Measurements from ENCODE around the gene LEFTY2. TPM values are rescaled to one million over a fixed set of nuclear protein-coding genes. Genes with fewer than 3 reads are reported as not detected.

Gene LEFTY2
- total RNA-seq, 2 donors from 2014 or later, result 0.99 to 8.0 TPM

- H3K27ac ChIP-seq, result no peak overlapping the region
- WGBS, 2 donors, result 80 to 85% methylated on average over 4 of the region's 4 CpGs
- intact Hi-C loops (cut with DNase I), result no loop called here
- TF ChIP-seq POLR2A (IDR thresholded peaks at IDR 0.05) (no peak), CTCF (IDR thresholded peaks at IDR 0.05) (no peak)
- DNase-seq, result no peak
- H3K9me3 ChIP-seq, result no peaks in the 10 kb centered on the region
- no peaks in the 10 kb centered on the region for H3K27me3 ChIP-seq
- H3K4me1 ChIP-seq, result no peaks in the 10 kb centered on the region
- no peak overlapping the region for H3K4me3 ChIP-seq
- H3K36me3 ChIP-seq (replicated peaks in 1 of 2; ENCODE audit: insufficient read depth in 1 of 2, low read depth in 2 of 2), result no peaks in the 10 kb centered on the region
- ATAC-seq, result no peak
Observed at GRCh38 chr1:225945564-225945963, 4.5 kb upstream of the LEFTY2 start.

GRCh38 chr1:225944951-225945350 is 3.9 kb upstream of the LEFTY2 start:
- Histone ChIP-seq H3K9me3 (no peaks in the 10 kb centered on the region), H3K4me1 (peaks cover 2% of the 10 kb centered on the region), H3K27me3 (no peaks in the 10 kb centered on the region), H3K27ac (no peak overlapping the region), H3K36me3 (replicated peaks in 1 of 2; ENCODE audit: insufficient read depth in 1 of 2, low read depth in 2 of 2) (no peaks in the 10 kb centered on the region), H3K4me3 (no peak overlapping the region)
- TF ChIP-seq CTCF (IDR thresholded peaks at IDR 0.05), result no peak
- intact Hi-C loops (cut with DNase I), result no loop called here
- 65 to 67% methylated on average over 5 to 7 of the region's 7 CpGs for WGBS, 2 donors
- DNase-seq, result no peak
- ATAC-seq, result no peak

- 97 to 100% methylated on average over 2 of the region's 2 CpGs for WGBS, 2 donors
- peaks cover 7% of the 10 kb centered on the region for H3K4me1 ChIP-seq
- no peak overlapping the region for H3K27ac ChIP-seq
- ATAC-seq, result no peak
- H3K36me3 ChIP-seq (replicated peaks in 1 of 2; ENCODE audit: insufficient read depth in 1 of 2, low read depth in 2 of 2), result no peaks in the 10 kb centered on the region
- intact Hi-C loops (cut with DNase I), result no loop called here
- DNase-seq, result no peak
- no peaks in the 10 kb centered on the region for H3K9me3 ChIP-seq
- TF ChIP-seq CTCF (IDR thresholded peaks at IDR 0.05), result no peak
- TF ChIP-seq POLR2A (IDR thresholded peaks at IDR 0.05), result no peak
- H3K4me3 ChIP-seq, result no peak overlapping the region
- no peaks in the 10 kb centered on the region for H3K27me3 ChIP-seq
Observed at GRCh38 chr1:225944387-225944786, 3.4 kb upstream of the LEFTY2 start.

- H3K9me3 ChIP-seq, result no peaks in the 10 kb centered on the region
- ATAC-seq, result no peak
- H3K4me3 ChIP-seq, result no peak overlapping the region
- DNase-seq, result no peak
- 79 to 83% methylated on average over 4 of the region's 4 CpGs for WGBS, 2 donors
- no peaks in the 10 kb centered on the region for H3K36me3 ChIP-seq (replicated peaks in 1 of 2; ENCODE audit: insufficient read depth in 1 of 2, low read depth in 2 of 2)
- intact Hi-C loops (cut with DNase I), result no loop called here
- no peaks in the 10 kb centered on the region for H3K27me3 ChIP-seq
- TF ChIP-seq POLR2A (IDR thresholded peaks at IDR 0.05) (no peak), CTCF (IDR thresholded peaks at IDR 0.05) (no peak)
- no peak overlapping the region for H3K27ac ChIP-seq
- peaks cover 7% of the 10 kb centered on the region for H3K4me1 ChIP-seq
Observed at GRCh38 chr1:225943582-225943981, 2.6 kb upstream of the LEFTY2 start.

- WGBS, 2 donors, result 77 to 80% methylated on average over 7 of the region's 7 CpGs
- H3K27me3 ChIP-seq, result no peaks in the 10 kb centered on the region
- H3K9me3 ChIP-seq, result no peaks in the 10 kb centered on the region
- TF ChIP-seq POLR2A (IDR thresholded peaks at IDR 0.05), result no peak
- TF ChIP-seq CTCF (IDR thresholded peaks at IDR 0.05), result no peak
- intact Hi-C loops (cut with DNase I), result no loop called here
- no peak for DNase-seq
- no peaks in the 10 kb centered on the region for H3K36me3 ChIP-seq (replicated peaks in 1 of 2; ENCODE audit: insufficient read depth in 1 of 2, low read depth in 2 of 2)
- no peak for ATAC-seq
- H3K4me3 ChIP-seq, result no peak overlapping the region
- no peak overlapping the region for H3K27ac ChIP-seq
- peaks cover 7% of the 10 kb centered on the region for H3K4me1 ChIP-seq
Observed at GRCh38 chr1:225942574-225942973, 1.6 kb upstream of the LEFTY2 start.
